LNCaP clone FGC (cell line): ENCODE data around the gene TLE6.
"Not testable (repeated sequence)": the region's sequence is repeated elsewhere in the genome, so short reads cannot be mapped to it uniquely, and the experiment has no call there.

Experiments
- DNase-seq: peaks from one replicate; pipeline ENCODE4 v3.0.0-alpha.2; 2011; ENCODE audit warnings: low read depth
- H3K4me3 ChIP-seq: 2 replicates; pipeline ENCODE4 v1.5.1; 2011; ENCODE audit warnings: mild to moderate bottlenecking, low read depth, low read length, control low read depth
- TF ChIP-seq, protein P1 (sequence below): IDR thresholded peaks from 2 replicates; pipeline ENCODE4 v1.5.1; 2012; ENCODE audit warnings: mild to moderate bottlenecking; ENCODE audit not compliant: control insufficient read depth, insufficient read depth; ENCODE audit errors: extremely low read depth

Gene TLE6

DNA sequence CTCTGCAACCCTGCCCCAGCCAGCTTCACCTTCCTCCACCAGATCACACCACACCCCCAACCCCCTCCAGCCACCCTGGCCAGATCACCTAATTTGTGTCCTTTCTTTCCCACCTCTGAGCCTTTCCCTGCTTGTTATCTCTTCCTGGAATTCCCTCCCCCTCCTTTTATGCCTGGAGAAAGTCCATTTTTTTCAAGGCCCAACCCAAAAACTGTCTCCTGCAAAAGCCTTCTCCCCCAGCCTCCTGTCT is 57.0 kb downstream of the TLE6 start:
- no peak overlapping the region for H3K4me3 ChIP-seq
- DNase-seq, result no peak
- TF ChIP-seq, protein P1, sequence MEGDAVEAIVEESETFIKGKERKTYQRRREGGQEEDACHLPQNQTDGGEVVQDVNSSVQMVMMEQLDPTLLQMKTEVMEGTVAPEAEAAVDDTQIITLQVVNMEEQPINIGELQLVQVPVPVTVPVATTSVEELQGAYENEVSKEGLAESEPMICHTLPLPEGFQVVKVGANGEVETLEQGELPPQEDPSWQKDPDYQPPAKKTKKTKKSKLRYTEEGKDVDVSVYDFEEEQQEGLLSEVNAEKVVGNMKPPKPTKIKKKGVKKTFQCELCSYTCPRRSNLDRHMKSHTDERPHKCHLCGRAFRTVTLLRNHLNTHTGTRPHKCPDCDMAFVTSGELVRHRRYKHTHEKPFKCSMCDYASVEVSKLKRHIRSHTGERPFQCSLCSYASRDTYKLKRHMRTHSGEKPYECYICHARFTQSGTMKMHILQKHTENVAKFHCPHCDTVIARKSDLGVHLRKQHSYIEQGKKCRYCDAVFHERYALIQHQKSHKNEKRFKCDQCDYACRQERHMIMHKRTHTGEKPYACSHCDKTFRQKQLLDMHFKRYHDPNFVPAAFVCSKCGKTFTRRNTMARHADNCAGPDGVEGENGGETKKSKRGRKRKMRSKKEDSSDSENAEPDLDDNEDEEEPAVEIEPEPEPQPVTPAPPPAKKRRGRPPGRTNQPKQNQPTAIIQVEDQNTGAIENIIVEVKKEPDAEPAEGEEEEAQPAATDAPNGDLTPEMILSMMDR, result no peak

GRCh38 chr19:3034656-3035541 is 57.5 kb downstream of the TLE6 start:
- TF ChIP-seq, protein P1, result no peak
- DNase-seq, result no peak
- peak overlapping the region; percentile 74 for H3K4me3 ChIP-seq

- TF ChIP-seq, protein P1, result no peak
- H3K4me3 ChIP-seq, result peak overlapping the region; percentile 74
- DNase-seq, result peak; percentile 98
These were observed 58.3 kb downstream of the TLE6 start for GRCh38 chr19:3035542-3036118.

DNA sequence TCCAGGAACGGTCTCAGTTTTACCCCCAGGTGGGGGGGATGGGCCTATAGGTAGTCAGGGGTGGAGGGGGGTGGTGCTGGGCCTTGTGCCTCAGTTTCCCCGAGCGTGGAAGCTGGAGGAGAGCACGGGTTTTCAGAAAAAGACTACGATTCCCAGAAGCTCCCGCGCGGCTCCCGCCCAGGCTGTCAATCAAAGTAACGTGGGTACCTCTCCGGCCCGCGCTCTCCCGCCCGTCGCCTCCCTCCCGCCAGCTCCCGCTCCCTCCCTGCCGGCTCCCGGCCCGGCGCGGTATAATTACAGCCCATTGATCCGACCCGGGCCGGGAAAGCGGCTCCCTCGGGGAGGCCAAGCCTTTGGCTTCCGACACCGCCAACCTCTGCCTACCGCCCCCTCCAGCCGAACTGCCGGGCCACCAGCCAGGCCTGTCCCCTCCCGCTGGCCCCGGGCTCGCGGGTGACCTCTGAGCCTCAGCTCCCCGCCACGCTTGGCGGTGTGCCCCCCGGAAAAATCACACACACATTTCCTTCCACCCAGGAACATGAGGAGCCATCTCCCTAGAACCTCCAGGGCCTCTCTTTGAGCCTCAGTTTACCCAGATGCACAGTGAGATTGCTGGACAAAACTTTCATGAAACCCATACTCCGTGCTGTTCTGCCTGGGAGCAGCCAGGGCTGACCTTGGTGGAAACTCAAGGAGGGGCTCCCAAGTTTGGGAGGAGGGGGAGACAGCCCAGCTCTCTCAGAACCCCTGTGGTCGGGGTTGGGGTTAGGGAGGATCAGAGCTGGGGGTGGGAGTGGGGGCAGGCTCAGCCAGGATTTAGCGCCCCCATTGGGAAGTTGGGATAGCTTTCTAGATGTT is 59.0 kb downstream of the TLE6 start:
- TF ChIP-seq, protein P1, result no peak
- H3K4me3 ChIP-seq, result peak overlapping the region; percentile 74
- DNase-seq, result peak; percentile 61

DNA sequence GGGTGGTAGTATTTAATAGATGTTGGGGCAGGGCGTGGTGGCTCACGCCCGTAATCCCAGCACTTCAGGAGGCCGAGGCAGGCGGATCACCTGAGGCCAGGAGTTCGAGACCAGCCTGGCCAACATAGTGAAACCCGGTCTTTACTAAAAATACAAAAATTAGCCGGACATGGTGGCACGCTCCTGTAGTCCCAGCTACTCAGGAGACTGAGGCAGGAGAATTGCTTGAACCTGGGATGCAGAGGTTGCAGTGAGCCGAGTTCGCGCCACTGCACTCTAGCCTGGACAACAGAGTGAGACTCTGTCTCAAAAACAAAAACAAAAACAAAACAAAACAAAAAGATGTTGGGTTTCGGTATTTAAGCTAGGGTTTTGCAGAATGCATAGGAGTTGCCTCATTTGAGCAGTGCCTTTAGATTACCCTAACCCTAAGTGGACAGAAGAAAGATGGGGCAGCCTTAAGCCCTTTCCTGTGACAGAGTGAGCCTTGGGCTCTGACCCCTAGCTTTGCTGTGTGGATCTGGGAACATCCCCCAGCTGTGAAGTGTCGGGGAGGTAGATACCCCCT is 59.7 kb downstream of the TLE6 start:
- DNase-seq, H3K4me3 ChIP-seq: not testable (repeated sequence)

GRCh38 chr19:3038214-3038613 is 60.9 kb downstream of the TLE6 start:
- TF ChIP-seq, protein P1, result no peak
- DNase-seq, result no peak

GRCh38 chr19:3039125-3039524 is 61.8 kb downstream of the TLE6 start:
- no peak overlapping the region for H3K4me3 ChIP-seq
- DNase-seq, result no peak
- TF ChIP-seq, protein P1, result no peak

More at GRCh38 chr19:3038214-3038613, 60.9 kb downstream of the TLE6 start:
- H3K4me3 ChIP-seq, result no peak overlapping the region
